GM12873 (cell line): ENCODE results near the gene FBXO31.

Experiments
- CTCF ChIP-seq: IDR thresholded peaks from 2 replicates; pipeline ENCODE4 v1.5.1; 2012; ENCODE audit warnings: low read depth, mild to moderate bottlenecking, moderate library complexity, low read length, control low read depth; ENCODE audit not compliant: insufficient read depth; ENCODE audit errors: missing control alignments

Gene FBXO31

DNA sequence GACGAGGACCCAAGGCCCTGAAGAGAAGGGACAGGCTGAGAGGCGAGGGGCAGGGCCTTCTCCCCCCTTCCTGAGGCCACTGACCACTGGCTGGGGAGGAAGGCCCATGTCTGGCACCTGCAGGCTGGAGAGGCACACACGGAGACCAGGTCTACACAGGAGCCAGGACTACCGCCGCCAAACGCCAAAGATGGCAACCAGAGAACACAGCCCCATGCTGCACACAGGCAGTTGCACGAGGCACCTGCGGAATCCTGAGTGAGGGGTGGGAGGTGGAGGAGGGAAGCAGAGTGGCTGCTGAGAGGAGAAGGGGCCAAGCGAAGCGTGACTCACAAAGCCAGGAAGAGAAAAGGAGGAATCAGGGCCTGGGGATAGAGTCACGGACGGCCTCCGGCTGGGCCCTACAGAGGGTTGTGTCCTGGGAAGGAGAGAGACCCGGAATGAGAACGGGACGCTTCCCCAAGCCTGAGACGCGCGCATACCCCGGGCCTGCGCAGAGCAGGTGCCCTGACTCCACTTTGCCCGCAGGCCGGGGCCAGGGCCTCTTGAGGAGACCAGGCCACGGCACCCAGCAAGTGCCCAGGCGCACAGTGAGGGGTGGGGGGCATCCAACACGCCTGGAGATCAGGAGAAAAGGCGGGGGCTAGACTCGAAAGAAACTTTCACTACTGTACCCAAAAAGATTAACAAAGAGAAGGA is 37.7 kb downstream of the FBXO31 start:
- no peak for TF ChIP-seq CTCF

GRCh38 chr16:87344931-87345631 is 38.5 kb downstream of the FBXO31 start:
- TF ChIP-seq CTCF: no peak

DNA sequence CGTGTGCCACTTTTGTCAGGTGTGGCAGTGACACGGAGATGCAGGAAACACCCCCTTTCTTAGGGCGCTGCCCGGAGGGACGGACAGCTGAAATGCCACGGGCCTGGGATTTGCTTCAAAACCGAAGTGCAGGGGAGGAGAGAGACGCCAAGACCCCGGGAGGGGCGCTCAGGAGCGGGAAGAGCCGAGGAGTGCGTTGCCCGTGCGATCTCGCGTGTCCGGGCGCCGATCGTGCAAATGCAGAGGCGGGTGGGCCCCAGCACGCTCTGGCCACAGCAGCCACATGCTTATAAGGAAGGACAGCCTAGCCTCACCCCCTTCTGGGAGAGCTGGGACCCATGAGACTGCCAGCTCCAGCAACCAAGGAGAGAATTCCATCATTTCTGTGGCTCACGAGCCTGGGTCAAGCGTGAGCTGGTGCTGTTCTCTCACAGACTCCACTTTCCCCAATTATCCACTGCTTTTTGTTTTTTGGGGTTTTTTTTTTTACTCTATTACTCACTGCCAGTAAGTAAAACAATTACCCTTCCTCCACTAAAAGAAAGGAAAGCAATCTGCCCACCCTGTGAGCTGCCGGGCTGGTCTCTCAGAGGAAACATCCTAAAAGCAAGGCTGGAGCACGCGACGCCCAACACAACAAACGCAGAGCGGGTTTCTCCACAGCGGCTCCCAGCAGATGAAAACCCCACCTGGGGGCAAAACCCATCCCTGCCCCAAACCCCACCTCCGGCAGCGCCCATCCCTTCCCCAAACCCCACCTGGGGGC is 39.2 kb downstream of the FBXO31 start:
- TF ChIP-seq CTCF: no peak

DNA sequence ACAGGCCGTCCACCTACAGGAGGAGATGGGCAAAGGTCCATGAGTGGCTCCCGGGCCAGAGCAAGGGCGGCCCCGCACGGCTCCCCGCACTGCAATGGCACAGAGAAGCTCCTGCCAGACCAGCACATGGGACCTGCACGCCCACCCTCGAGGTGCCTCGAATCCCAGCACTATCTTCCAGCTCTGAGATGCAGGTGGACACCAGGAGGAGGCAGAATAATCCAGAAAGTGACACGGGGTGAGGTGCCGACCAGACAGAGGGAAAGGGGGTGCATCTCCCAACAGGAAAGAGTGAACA is 39.9 kb downstream of the FBXO31 start:
- TF ChIP-seq CTCF: no peak

GRCh38 chr16:87342978-87343752 is 40.4 kb downstream of the FBXO31 start:
- TF ChIP-seq CTCF: no peak

DNA sequence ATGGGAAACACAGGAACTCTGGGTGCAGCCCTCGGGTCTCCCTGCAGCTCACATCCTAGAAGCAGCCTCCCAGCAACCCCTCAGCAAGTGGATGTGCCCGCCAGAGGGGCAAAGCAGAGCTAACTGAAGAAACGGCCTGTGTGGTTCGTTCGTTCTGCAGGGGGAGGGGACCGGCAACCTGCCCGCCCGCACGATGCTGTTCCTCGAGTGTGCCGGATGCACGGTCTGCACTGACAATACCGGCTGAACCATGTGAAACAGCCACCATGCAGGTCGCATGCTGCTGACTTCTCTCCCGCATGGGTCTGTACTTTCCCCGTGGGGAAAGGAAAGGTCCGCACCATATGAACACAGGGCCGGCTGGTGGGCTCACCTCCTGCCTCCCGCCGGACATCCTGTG is 41.1 kb downstream of the FBXO31 start:
- no peak for TF ChIP-seq CTCF

- no peak for TF ChIP-seq CTCF
Observed at GRCh38 chr16:87340198-87340597, 43.4 kb downstream of the FBXO31 start.
